ENCODE results near the gene ARID4B. TPM values are rescaled to one million over a fixed set of nuclear protein-coding genes. Genes with fewer than 3 reads are reported as not detected.

The ARID4B gene
- polyA plus RNA-seq, 1 donor (not counting 4 experiments of a cell fraction or from before 2014, with no cell fraction given), result 12.7 TPM

- no peak for TF ChIP-seq EZH2 (IDR thresholded peaks at IDR 0.05; ENCODE audit: low read length)
- TF ChIP-seq, protein P1, sequence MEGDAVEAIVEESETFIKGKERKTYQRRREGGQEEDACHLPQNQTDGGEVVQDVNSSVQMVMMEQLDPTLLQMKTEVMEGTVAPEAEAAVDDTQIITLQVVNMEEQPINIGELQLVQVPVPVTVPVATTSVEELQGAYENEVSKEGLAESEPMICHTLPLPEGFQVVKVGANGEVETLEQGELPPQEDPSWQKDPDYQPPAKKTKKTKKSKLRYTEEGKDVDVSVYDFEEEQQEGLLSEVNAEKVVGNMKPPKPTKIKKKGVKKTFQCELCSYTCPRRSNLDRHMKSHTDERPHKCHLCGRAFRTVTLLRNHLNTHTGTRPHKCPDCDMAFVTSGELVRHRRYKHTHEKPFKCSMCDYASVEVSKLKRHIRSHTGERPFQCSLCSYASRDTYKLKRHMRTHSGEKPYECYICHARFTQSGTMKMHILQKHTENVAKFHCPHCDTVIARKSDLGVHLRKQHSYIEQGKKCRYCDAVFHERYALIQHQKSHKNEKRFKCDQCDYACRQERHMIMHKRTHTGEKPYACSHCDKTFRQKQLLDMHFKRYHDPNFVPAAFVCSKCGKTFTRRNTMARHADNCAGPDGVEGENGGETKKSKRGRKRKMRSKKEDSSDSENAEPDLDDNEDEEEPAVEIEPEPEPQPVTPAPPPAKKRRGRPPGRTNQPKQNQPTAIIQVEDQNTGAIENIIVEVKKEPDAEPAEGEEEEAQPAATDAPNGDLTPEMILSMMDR (optimal IDR thresholded peaks at IDR 0.05 in 1 of 3, IDR thresholded peaks at IDR 0.05 in 1 of 3, conservative IDR thresholded peaks at IDR 0.05 in 1 of 3; ENCODE audit: extremely low read depth in 1 of 3, insufficient read depth in 2 of 3, low read length in 3 of 3), result no peak
- peaks cover 3% of the 10 kb centered on the region for H4K20me1 ChIP-seq (ENCODE audit: control insufficient read depth, extremely low read depth, insufficient read depth, low read length)
- H3K9me3 ChIP-seq (ENCODE audit: control insufficient read depth, low read depth, low read length), result no peaks in the 10 kb centered on the region
- DNase-seq (ENCODE audit: low read depth, low spot score), result no peak
- H3K4me2 ChIP-seq (ENCODE audit: control insufficient read depth, extremely low read depth, insufficient read depth, low read depth, low read length), result no peak overlapping the region
- H3K79me2 ChIP-seq (ENCODE audit: control insufficient read depth, insufficient read depth, low read length), result peaks cover 87% of the 10 kb centered on the region
- no peaks in the 10 kb centered on the region for H3K9me1 ChIP-seq (ENCODE audit: control insufficient read depth, extremely low read depth, insufficient read depth, low read length)
- no peak overlapping the region for H3K27ac ChIP-seq (ENCODE audit: control insufficient read depth, insufficient read depth, low read length)
- no peak for FAIRE-seq
- H2AFZ ChIP-seq (ENCODE audit: control insufficient read depth, low read length), result no peak overlapping the region
- no peak overlapping the region for H3K9ac ChIP-seq (ENCODE audit: control insufficient read depth, extremely low read depth, insufficient read depth, low read length)
- H3K36me3 ChIP-seq (ENCODE audit: control insufficient read depth in 2 of 2, extremely low read depth in 1 of 2, insufficient read depth in 2 of 2, low read length in 2 of 2), result no peaks in the 10 kb centered on the region
- H3K4me1 ChIP-seq (ENCODE audit: control insufficient read depth, extremely low read depth, insufficient read depth, low read length), result no peaks in the 10 kb centered on the region
- dilution Hi-C loops (cut with MboI; ENCODE audit: extremely low pct_ligation_motif_present, low sequenced_read_pairs), result no loop called here
- H3K27me3 ChIP-seq (ENCODE audit: control insufficient read depth, extremely low read depth, insufficient read depth, low read length), result no peaks in the 10 kb centered on the region
- no peak overlapping the region for H3K4me3 ChIP-seq (ENCODE audit: control insufficient read depth in 2 of 3, extremely low read depth in 1 of 3, insufficient read depth in 2 of 3, low read depth in 1 of 3, low read length in 3 of 3)
Measured at GRCh38 chr1:235278915-235279292, 49.1 kb downstream of the ARID4B start.

- Histone ChIP-seq H3K4me2 (ENCODE audit: control insufficient read depth, extremely low read depth, insufficient read depth, low read depth, low read length) (no peak overlapping the region), H3K36me3 (ENCODE audit: control insufficient read depth in 2 of 2, extremely low read depth in 1 of 2, insufficient read depth in 2 of 2, low read length in 2 of 2) (no peaks in the 10 kb centered on the region), H3K9me3 (ENCODE audit: control insufficient read depth, low read depth, low read length) (no peaks in the 10 kb centered on the region), H3K9me1 (ENCODE audit: control insufficient read depth, extremely low read depth, insufficient read depth, low read length) (no peaks in the 10 kb centered on the region), H3K27ac (ENCODE audit: control insufficient read depth, insufficient read depth, low read length) (no peak overlapping the region), H3K79me2 (ENCODE audit: control insufficient read depth, insufficient read depth, low read length) (peaks cover 88% of the 10 kb centered on the region), H2AFZ (ENCODE audit: control insufficient read depth, low read length) (no peak overlapping the region), H3K4me3 (ENCODE audit: control insufficient read depth in 2 of 3, extremely low read depth in 1 of 3, insufficient read depth in 2 of 3, low read depth in 1 of 3, low read length in 3 of 3) (no peak overlapping the region), H4K20me1 (ENCODE audit: control insufficient read depth, extremely low read depth, insufficient read depth, low read length) (peaks cover 3% of the 10 kb centered on the region), H3K9ac (ENCODE audit: control insufficient read depth, extremely low read depth, insufficient read depth, low read length) (no peak overlapping the region), H3K4me1 (ENCODE audit: control insufficient read depth, extremely low read depth, insufficient read depth, low read length) (no peaks in the 10 kb centered on the region), H3K27me3 (ENCODE audit: control insufficient read depth, extremely low read depth, insufficient read depth, low read length) (no peaks in the 10 kb centered on the region)
- FAIRE-seq, result no peak
- DNase-seq (ENCODE audit: low read depth, low spot score), result no peak
- dilution Hi-C loops (cut with MboI; ENCODE audit: extremely low pct_ligation_motif_present, low sequenced_read_pairs), result no loop called here
- TF ChIP-seq EZH2 (IDR thresholded peaks at IDR 0.05; ENCODE audit: low read length), result no peak
- TF ChIP-seq, protein P1 (optimal IDR thresholded peaks at IDR 0.05 in 1 of 3, IDR thresholded peaks at IDR 0.05 in 1 of 3, conservative IDR thresholded peaks at IDR 0.05 in 1 of 3; ENCODE audit: extremely low read depth in 1 of 3, insufficient read depth in 2 of 3, low read length in 3 of 3), result no peak
Measured at GRCh38 chr1:235278233-235278914, 49.6 kb downstream of the ARID4B start.

All from keratinocyte (primary cell).